ENCODE measurements around the gene EXT2.

EXT2 gene

GRCh38 chr11:44213148-44213547, 117.7 kb downstream of the EXT2 start:
- Histone ChIP-seq H3K4me2 (no peak overlapping the region), H3K79me2 (ENCODE audit: insufficient read depth, low read depth) (no peaks in the 10 kb centered on the region), H3K4me3 (IDR thresholded peaks at IDR 0.05; ENCODE audit: insufficient read depth, low read depth, low read length) (no peak overlapping the region), H3K36me3 (ENCODE audit: insufficient read depth) (no peaks in the 10 kb centered on the region), H2AFZ (ENCODE audit: low read depth) (no peak overlapping the region), H3K27me3 (ENCODE audit: insufficient read depth, low read depth) (no peaks in the 10 kb centered on the region), H4K20me1 (ENCODE audit: insufficient read depth) (no peaks in the 10 kb centered on the region), H3K4me1 (ENCODE audit: low read depth, poor library complexity, severe bottlenecking) (no peaks in the 10 kb centered on the region), H3K9ac (no peak overlapping the region), H3K27ac (no peak overlapping the region)
- TF ChIP-seq, protein P1, sequence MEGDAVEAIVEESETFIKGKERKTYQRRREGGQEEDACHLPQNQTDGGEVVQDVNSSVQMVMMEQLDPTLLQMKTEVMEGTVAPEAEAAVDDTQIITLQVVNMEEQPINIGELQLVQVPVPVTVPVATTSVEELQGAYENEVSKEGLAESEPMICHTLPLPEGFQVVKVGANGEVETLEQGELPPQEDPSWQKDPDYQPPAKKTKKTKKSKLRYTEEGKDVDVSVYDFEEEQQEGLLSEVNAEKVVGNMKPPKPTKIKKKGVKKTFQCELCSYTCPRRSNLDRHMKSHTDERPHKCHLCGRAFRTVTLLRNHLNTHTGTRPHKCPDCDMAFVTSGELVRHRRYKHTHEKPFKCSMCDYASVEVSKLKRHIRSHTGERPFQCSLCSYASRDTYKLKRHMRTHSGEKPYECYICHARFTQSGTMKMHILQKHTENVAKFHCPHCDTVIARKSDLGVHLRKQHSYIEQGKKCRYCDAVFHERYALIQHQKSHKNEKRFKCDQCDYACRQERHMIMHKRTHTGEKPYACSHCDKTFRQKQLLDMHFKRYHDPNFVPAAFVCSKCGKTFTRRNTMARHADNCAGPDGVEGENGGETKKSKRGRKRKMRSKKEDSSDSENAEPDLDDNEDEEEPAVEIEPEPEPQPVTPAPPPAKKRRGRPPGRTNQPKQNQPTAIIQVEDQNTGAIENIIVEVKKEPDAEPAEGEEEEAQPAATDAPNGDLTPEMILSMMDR (conservative IDR thresholded peaks at IDR 0.05; ENCODE audit: low read depth, low read length) = no peak

DNA sequence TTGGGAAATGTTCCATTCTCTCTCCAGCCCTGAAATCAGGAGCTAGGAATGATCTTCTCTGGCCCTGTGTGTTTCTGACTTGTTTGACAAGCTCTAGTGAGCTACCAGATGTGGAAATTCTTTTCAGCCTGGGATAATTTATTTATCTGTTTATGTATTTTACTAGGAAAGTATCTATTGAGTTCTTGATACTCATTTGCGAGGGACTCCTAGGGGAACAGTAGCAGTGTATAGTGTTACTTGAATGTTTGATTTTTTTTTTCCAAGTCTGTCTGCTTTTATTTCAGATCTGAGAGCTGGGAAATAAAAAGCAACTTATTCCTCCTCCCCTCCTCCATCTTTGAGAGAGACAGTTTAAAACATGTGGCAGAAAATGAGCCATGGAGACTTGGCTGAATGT, 122.0 kb downstream of the EXT2 start:
- Histone ChIP-seq H4K20me1 (ENCODE audit: insufficient read depth) (no peaks in the 10 kb centered on the region), H3K36me3 (ENCODE audit: insufficient read depth) (no peaks in the 10 kb centered on the region), H3K27ac (no peak overlapping the region), H3K4me1 (ENCODE audit: low read depth, poor library complexity, severe bottlenecking) (peaks cover 9% of the 10 kb centered on the region), H3K4me3 (IDR thresholded peaks at IDR 0.05; ENCODE audit: insufficient read depth, low read depth, low read length) (no peak overlapping the region), H3K79me2 (ENCODE audit: insufficient read depth, low read depth) (no peaks in the 10 kb centered on the region), H3K27me3 (ENCODE audit: insufficient read depth, low read depth) (no peaks in the 10 kb centered on the region), H3K4me2 (no peak overlapping the region), H2AFZ (ENCODE audit: low read depth) (no peak overlapping the region), H3K9ac (no peak overlapping the region)
- TF ChIP-seq, protein P1 (conservative IDR thresholded peaks at IDR 0.05; ENCODE audit: low read depth, low read length) = no peak

DNA sequence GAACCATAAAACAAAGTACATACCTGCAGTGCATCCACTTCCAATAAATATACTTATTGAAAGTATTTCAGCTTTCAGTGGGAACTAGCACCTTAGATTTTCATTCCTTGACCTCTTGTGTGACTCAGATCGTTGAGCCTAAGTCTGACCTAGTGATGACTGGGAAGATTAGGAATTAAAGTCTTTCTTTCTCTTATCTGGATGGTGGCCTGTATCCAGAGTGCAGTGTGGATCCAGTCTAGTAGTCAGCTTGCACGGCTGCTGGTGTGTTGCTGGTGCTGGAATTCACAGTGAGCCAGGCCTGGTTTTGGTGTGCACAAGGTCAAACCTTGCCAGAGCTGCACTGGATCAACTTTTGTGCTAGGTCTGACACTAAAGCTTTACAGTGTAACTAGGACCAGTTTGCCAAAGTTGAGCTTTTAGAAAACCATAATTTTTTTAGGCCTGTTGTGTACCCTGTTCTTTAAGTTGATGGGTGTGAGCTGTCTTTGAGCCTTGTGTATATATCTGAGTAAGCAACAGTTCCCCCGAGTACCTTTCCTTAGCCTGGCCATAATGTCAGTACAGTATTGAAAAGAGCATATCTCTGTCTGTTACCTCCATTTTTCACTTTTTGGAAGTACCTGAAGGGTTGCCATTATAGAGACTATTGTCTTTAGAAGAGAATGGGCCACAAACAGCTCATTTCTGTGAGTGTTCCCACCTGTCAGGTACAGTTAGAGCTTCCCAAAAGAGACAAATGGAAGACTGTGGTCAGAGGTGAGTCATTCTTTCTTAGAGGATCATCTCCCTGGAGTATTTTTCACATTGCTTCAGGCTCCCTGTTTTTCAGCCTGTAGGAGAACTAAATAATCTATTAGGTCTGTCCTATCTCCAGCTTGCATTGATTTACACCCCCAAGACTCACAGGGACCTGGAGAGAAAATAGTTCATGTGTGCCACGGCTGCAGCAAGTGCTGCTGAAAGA, 124.6 kb downstream of the EXT2 start:
- Histone ChIP-seq H3K4me3 (IDR thresholded peaks at IDR 0.05; ENCODE audit: insufficient read depth, low read depth, low read length) (no peak overlapping the region), H3K79me2 (ENCODE audit: insufficient read depth, low read depth) (no peaks in the 10 kb centered on the region), H2AFZ (ENCODE audit: low read depth) (no peak overlapping the region), H3K4me2 (no peak overlapping the region), H3K27me3 (ENCODE audit: insufficient read depth, low read depth) (no peaks in the 10 kb centered on the region), H4K20me1 (ENCODE audit: insufficient read depth) (no peaks in the 10 kb centered on the region), H3K4me1 (ENCODE audit: low read depth, poor library complexity, severe bottlenecking) (peaks cover 20% of the 10 kb centered on the region), H3K27ac (no peak overlapping the region), H3K36me3 (ENCODE audit: insufficient read depth) (no peaks in the 10 kb centered on the region), H3K9ac (no peak overlapping the region)
- TF ChIP-seq, protein P1 (conservative IDR thresholded peaks at IDR 0.05; ENCODE audit: low read depth, low read length) = no peak

GRCh38 chr11:44221456-44221855, 126.0 kb downstream of the EXT2 start:
- Histone ChIP-seq H3K4me2 (no peak overlapping the region), H3K4me3 (IDR thresholded peaks at IDR 0.05; ENCODE audit: insufficient read depth, low read depth, low read length) (no peak overlapping the region), H3K36me3 (ENCODE audit: insufficient read depth) (no peaks in the 10 kb centered on the region), H4K20me1 (ENCODE audit: insufficient read depth) (no peaks in the 10 kb centered on the region), H3K27ac (no peak overlapping the region), H2AFZ (ENCODE audit: low read depth) (no peak overlapping the region), H3K27me3 (ENCODE audit: insufficient read depth, low read depth) (no peaks in the 10 kb centered on the region), H3K9ac (no peak overlapping the region), H3K79me2 (ENCODE audit: insufficient read depth, low read depth) (no peaks in the 10 kb centered on the region), H3K4me1 (ENCODE audit: low read depth, poor library complexity, severe bottlenecking) (peaks cover 34% of the 10 kb centered on the region)
- TF ChIP-seq, protein P1 (conservative IDR thresholded peaks at IDR 0.05; ENCODE audit: low read depth, low read length) = no peak

All from KMS-11 (cell line).